GM23338 (cell line): ENCODE measurements around the gene FRMPD1. TPM values are rescaled to one million over a fixed set of nuclear protein-coding genes. Genes with fewer than 3 reads are reported as not detected.

Experiments
- ATAC-seq: fragments of 200-7000 bp; cut with Tn5 transposase; 3 replicates; pipeline ENCODE4 v1.9.1; 2020
- DNase-seq: peaks from one replicate; pipeline ENCODE4 v3.0.0-alpha.2; 2015; ENCODE audit warnings: low spot score
- H2AFZ ChIP-seq: fragments of 200-600 bp; sonication (generic); 2 replicates; pipeline ENCODE4 v1.8.0; 2016; ENCODE audit warnings: antibody characterized with exemption, mild to moderate bottlenecking, moderate library complexity
- H3F3A ChIP-seq: fragments of 200-600 bp; sonication (generic); replicated peaks from 2 replicates; pipeline ENCODE4 v1.8.0; 2017; ENCODE audit warnings: antibody characterized with exemption, mixed run types, low read depth
- H3K27ac ChIP-seq: fragments of 200-600 bp; sonication (generic); 2 replicates; pipeline ENCODE4 v1.6.1; 2016; ENCODE audit warnings: low read depth
- H3K27me3 ChIP-seq: fragments of 200-600 bp; sonication (generic); 2 replicates; pipeline ENCODE4 v1.8.0; 2016; ENCODE audit warnings: mild to moderate bottlenecking, mixed run types, moderate library complexity; ENCODE audit not compliant: insufficient read depth
- H3K36me3 ChIP-seq: fragments of 200-600 bp; sonication (generic); 2 replicates; pipeline ENCODE4 v1.8.0; 2016; ENCODE audit warnings: mild to moderate bottlenecking; ENCODE audit not compliant: insufficient read depth
- H3K4me1 ChIP-seq: fragments of 200-600 bp; sonication (generic); 2 replicates; pipeline ENCODE4 v1.8.0; 2016; ENCODE audit warnings: mild to moderate bottlenecking, moderate library complexity; ENCODE audit not compliant: insufficient read depth
- H3K4me2 ChIP-seq: fragments of 200-600 bp; sonication (generic); 2 replicates; pipeline ENCODE4 v1.7.1; 2017; ENCODE audit warnings: mixed run types
- H3K4me3 ChIP-seq: fragments of 200-600 bp; sonication (generic); 2 replicates; pipeline ENCODE4 v1.6.1; 2016; ENCODE audit warnings: mixed run types
- H3K79me2 ChIP-seq: fragments of 200-600 bp; sonication (generic); replicated peaks from 2 replicates; pipeline ENCODE4 v1.8.0; 2017; ENCODE audit warnings: mild to moderate bottlenecking; ENCODE audit not compliant: insufficient read depth
- H3K9me2 ChIP-seq: fragments of 200-600 bp; sonication (generic); 2 replicates; pipeline ENCODE4 v1.8.0; 2017; ENCODE audit not compliant: insufficient read depth
- H4K20me1 ChIP-seq: fragments of 200-600 bp; sonication (generic); replicated peaks from 2 replicates; pipeline ENCODE4 v1.8.0; 2017; ENCODE audit warnings: mild to moderate bottlenecking; ENCODE audit not compliant: insufficient read depth
- H3K27ac Mint-ChIP-seq: 2 replicates; pipeline ENCODE4 v1.8.0; 2020; ENCODE audit warnings: inconsistent platforms, mild to moderate bottlenecking, moderate library complexity, mixed read lengths
- H3K27me3 Mint-ChIP-seq: 3 replicates; pipeline ENCODE4 v1.8.0; 2022; ENCODE audit warnings: low read depth, mild to moderate bottlenecking, moderate library complexity, mixed read lengths, inconsistent platforms; ENCODE audit not compliant: insufficient read depth, poor library complexity
- H3K36me3 Mint-ChIP-seq: 3 replicates; pipeline ENCODE4 v1.8.0; 2021; ENCODE audit warnings: low read depth, mild to moderate bottlenecking, inconsistent platforms, moderate library complexity, mixed read lengths
- H3K4me1 Mint-ChIP-seq: 3 replicates; pipeline ENCODE4 v1.8.0; 2020; ENCODE audit warnings: mild to moderate bottlenecking, inconsistent platforms, mixed read lengths
- H3K4me3 Mint-ChIP-seq: 3 replicates; pipeline ENCODE4 v1.8.0; 2021; ENCODE audit warnings: moderate library complexity, mild to moderate bottlenecking, inconsistent platforms, mixed read lengths
- H3K9me3 Mint-ChIP-seq: 3 replicates; pipeline ENCODE4 v1.8.0; 2020; ENCODE audit warnings: moderate library complexity, mild to moderate bottlenecking, inconsistent platforms, mixed read lengths
- CREB1 ChIP-seq: fragments of 250-450 bp; sonication (Bioruptor Pico); IDR thresholded peaks from 2 replicates; pipeline ENCODE4 v1.5.0; 2020; ENCODE audit warnings: low read depth, mild to moderate bottlenecking, moderate library complexity
- CTCF ChIP-seq, 2 experiments: fragments of 200-600 bp in 1 of 2; sonication (generic) in 1 of 2; conservative IDR thresholded peaks; 2 replicates each; pipeline versions ENCODE4 v1.5.1 to v1.6.1; 2016 to 2017; ENCODE audit warnings: antibody characterized with exemption in 2 of 2, low read depth in 2 of 2, mild to moderate bottlenecking in 2 of 2, moderate library complexity in 1 of 2
- ETS1 ChIP-seq: IDR thresholded peaks from 2 replicates; pipeline ENCODE4 v1.6.1; 2016; ENCODE audit warnings: antibody characterized with exemption
- EZH2 ChIP-seq: fragments of 200-600 bp; sonication (generic); IDR thresholded peaks from one replicate; pipeline ENCODE4 v1.8.0; 2017; ENCODE audit warnings: antibody characterized with exemption, mild to moderate bottlenecking, low read depth; ENCODE audit not compliant: unreplicated experiment
- EZH2phosphoT487 ChIP-seq: fragments of 200-600 bp; sonication (generic); IDR thresholded peaks from one replicate; pipeline ENCODE4 v1.8.1; 2018; ENCODE audit warnings: antibody characterized with exemption; ENCODE audit not compliant: unreplicated experiment
- JUNB ChIP-seq: IDR thresholded peaks from one replicate; pipeline ENCODE4 v1.6.1; 2016; ENCODE audit warnings: antibody characterized with exemption; ENCODE audit not compliant: unreplicated experiment
- POLR2AphosphoS5 ChIP-seq: IDR thresholded peaks from 2 replicates; pipeline ENCODE4 v1.6.1; 2016; ENCODE audit warnings: antibody characterized with exemption, low read depth
- ZNF114 ChIP-seq: fragments of 250-450 bp; sonication (Bioruptor Pico); IDR thresholded peaks from 2 replicates; pipeline ENCODE4 v1.5.0; 2020; ENCODE audit warnings: mild to moderate bottlenecking, moderate library complexity
- polyA plus RNA-seq: library from polyadenylated mRNA; unstranded; fragments of >200 nt; fragmentation: Nextera tagmentation; extraction: Ambion mirVana; gene quantifications from 2 replicates; pipeline ENCODE4 v1.2.1, GENCODE V29; 2016
- total RNA-seq: library from RNA; depleted of rRNA; stranded (reverse); fragments of >200 nt; shearing (Covaris generic); gene quantifications from 2 replicates; pipeline ENCODE4 v1.2.3, GENCODE V29; 2014

Gene FRMPD1
- total and polyA plus RNA-seq, 2 experiments from 2014 or later = 0.23 to 0.63 TPM

GRCh38 chr9:37753489-37754190 lies 102.9 kb downstream of the FRMPD1 start, which contains the start of gene TRMT10B:
Gene TRMT10B, plus strand, starts transcription at chr9:37753805. Its CDS starts 8,127 bp downstream, at chr9:37761932.
- DNase-seq = peak; percentile 93
- Mint-ChIP-seq H3K27me3 (peaks cover 7% of the 10 kb centered on the region), H3K27ac (peak within 1 kb of the TSS; percentile 69; the same call in 1 of the 2 replicates), H3K9me3 (peaks cover 6% of the 10 kb centered on the region; the same call in 2 of the 3 replicates), H3K4me3 (peak within 1 kb of the TSS; percentile 95), H3K4me1 (peaks cover 9% of the 10 kb centered on the region; the same call in 2 of the 3 replicates), H3K36me3 (peaks cover 5% of the 10 kb centered on the region; the same call in 1 of the 3 replicates)
- Histone ChIP-seq H3K4me3 (peak within 1 kb of the TSS; percentile 95), H2AFZ (peak within 1 kb of the TSS; percentile 100), H3K79me2 (0 out of 2 replicates have a peak, but pooled peaks cover 3% of the 10 kb centered on the region), H3K27ac (no peak within 1 kb of the TSS), H3K27me3 (no peaks in the 10 kb centered on the region), H4K20me1 (peaks cover 3% of the 10 kb centered on the region; the same call in 1 of the 2 replicates), H3K36me3 (no peaks in the 10 kb centered on the region), H3F3A (no peaks in the 10 kb centered on the region), H3K9me2 (peaks cover 6% of the 10 kb centered on the region; the same call in 1 of the 2 replicates), H3K4me1 (peaks cover 6% of the 10 kb centered on the region; the same call in 1 of the 2 replicates), H3K4me2 (peak within 1 kb of the TSS; percentile 99)
- TF ChIP-seq POLR2AphosphoS5 (peak; percentile 77), EZH2 (no peak), JUNB (no peak), CTCF (conservative IDR thresholded peaks at IDR 0.05; ENCODE audit: low read depth in 2 of 2) (no peak), ETS1 (peak; percentile 62), CREB1 (CRISPR knock-in tag) (0 out of 2 replicates have a peak, but pooled peaks have one; percentile 33)
- peak; percentile 95 for ATAC-seq

GRCh38 chr9:37758747-37759146 lies 108.0 kb downstream of the FRMPD1 start:
- Histone ChIP-seq H3K27me3 (no peaks in the 10 kb centered on the region), H3K79me2 (0 out of 2 replicates have a peak, but pooled peaks cover 3% of the 10 kb centered on the region), H3K27ac (no peak overlapping the region), H3F3A (no peaks in the 10 kb centered on the region), H4K20me1 (peaks cover 3% of the 10 kb centered on the region), H3K4me1 (peaks cover 6% of the 10 kb centered on the region; the same call in 1 of the 2 replicates), H2AFZ (no peak overlapping the region), H3K4me2 (no peak overlapping the region), H3K4me3 (no peak overlapping the region), H3K9me2 (no peaks in the 10 kb centered on the region), H3K36me3 (no peaks in the 10 kb centered on the region)
- Mint-ChIP-seq H3K4me1 (peaks cover 9% of the 10 kb centered on the region; the same call in 2 of the 3 replicates), H3K9me3 (no peaks in the 10 kb centered on the region), H3K4me3 (no peak overlapping the region), H3K36me3 (no peaks in the 10 kb centered on the region; the same call in 2 of the 3 replicates), H3K27me3 (peaks cover 2% of the 10 kb centered on the region), H3K27ac (no peak overlapping the region)
- no peak for TF ChIP-seq JUNB
- no peak for TF ChIP-seq EZH2phosphoT487
- TF ChIP-seq POLR2AphosphoS5 = no peak
- no peak for TF ChIP-seq ZNF114 (CRISPR knock-in tag)
- TF ChIP-seq ETS1 = no peak
- ATAC-seq (no peak), DNase-seq (no peak)
